Measurements from ENCODE around the gene ZDHHC7.

GRCh38 chr16:85029408-85029784 lies 18.1 kb upstream of the ZDHHC7 start:
- TF ChIP-seq CTCF (IDR thresholded peaks at IDR 0.05) (no peak), EP300 (IDR thresholded peaks at IDR 0.05) (no peak), POLR2A (IDR thresholded peaks at IDR 0.05; ENCODE audit: low read depth) (no peak)
